ENCODE results near the gene CDH4. TPM values are rescaled to one million over a fixed set of nuclear protein-coding genes. Genes with fewer than 3 reads are reported as not detected.

The CDH4 gene
- total RNA-seq, 1 donor from 2014 or later = 9.2 TPM

- no peak for DNase-seq (ENCODE audit: extremely low read depth, low read depth, low spot score)
Measured at GRCh38 chr20:61671559-61671958, 419.5 kb downstream of the CDH4 start.

- no peak for DNase-seq (ENCODE audit: extremely low read depth, low read depth, low spot score)
Measured at GRCh38 chr20:61673152-61673847, 421.2 kb downstream of the CDH4 start.

DNA sequence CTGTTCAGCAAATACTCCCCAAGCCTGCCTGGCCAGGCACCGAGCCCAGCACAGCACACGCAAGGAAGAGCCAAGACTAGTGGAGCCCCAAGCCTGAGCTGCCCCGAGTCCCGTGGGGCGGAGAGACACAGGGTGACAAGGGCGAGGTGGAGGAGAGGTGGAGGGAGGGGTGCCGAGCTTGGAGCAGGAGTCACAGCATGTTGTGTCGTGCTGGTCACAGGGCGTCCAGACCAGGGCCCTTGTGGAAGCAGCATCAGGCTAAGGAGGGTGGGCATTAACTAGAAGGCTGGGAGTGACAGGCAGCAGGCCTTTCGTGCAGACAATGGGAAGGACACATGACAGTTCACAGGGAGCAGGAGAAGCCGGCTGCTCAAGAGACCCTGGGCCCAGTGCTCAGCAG is 422.1 kb downstream of the CDH4 start:
- no peak for DNase-seq (ENCODE audit: extremely low read depth, low read depth, low spot score)

DNA sequence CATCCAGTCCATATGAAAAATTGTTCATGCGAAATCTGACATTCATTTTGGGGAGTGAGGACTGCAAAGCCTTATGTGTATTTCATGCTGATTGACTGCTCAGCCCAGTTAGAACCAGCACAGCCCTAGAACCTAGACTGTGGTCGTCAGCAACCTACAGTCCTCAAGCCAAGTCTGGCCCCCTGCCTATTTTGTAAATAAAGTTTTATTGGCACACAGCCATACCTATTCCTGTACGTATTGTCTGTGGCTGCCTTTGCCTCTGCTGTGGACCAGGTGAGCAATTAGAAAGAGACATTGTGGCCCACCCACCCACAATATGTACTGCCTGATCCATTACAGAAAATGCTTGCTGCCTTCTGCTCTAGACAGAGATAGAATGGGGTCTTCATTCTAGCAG is 422.6 kb downstream of the CDH4 start:
- DNase-seq (ENCODE audit: extremely low read depth, low read depth, low spot score) = no peak

DNA sequence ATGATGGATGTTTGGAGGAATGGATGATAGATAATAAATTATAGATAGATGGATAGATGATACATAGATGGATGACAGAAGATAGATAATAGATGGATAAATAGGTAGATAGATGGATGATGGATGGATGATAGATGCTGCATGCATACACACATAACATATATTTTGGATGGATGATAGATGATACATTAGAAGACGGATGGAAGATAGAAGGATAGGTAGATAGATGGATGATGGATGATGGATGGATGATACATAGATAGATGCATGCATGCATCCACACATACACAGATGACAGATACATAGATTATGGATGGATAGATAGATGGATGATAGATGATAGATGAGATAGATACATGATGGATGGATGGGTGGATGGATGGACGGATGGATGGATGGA is 425.9 kb downstream of the CDH4 start:
- DNase-seq (ENCODE audit: extremely low read depth, low read depth, low spot score) = no peak

DNA sequence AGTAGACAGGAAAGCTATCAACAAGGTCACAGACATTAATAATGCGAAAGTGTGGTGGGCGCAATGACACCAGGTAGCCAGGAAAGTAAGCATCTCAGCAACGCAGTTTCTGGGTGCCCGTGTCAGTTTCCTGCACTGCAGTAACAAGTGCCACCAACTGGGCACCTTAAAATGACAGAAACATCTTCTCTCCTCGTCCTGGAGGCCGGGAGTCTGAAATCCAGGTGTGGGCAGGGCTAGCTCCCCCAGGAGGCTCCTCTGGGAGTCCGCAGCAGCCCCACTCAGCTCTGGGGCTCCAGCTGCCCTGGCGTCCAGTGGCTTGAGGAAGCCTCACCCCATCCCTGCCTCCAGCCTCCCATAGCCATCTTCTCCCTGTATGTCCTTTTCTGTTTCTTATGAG is 426.4 kb downstream of the CDH4 start:
- no peak for DNase-seq (ENCODE audit: extremely low read depth, low read depth, low spot score)

DNA sequence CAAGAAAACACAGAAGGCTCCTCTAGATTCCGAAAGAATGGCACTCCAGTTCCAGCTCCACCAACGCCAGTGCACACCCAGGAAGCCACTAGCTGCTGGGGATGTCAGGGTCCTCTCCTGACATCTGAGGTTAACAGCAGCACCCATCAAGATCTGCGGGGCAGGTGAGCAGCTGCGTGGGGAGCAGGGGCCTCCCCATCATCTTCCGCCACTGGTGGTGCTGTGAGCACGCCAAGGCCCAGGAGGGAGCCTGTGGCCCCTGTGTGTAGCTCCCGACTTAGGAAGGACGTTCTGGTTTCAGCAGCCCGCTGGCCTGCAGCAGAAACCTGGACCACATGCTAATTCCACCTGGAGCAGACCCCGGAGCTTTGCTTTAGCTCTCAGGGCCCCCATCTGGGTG is 427.4 kb downstream of the CDH4 start:
- DNase-seq (ENCODE audit: extremely low read depth, low read depth, low spot score) = no peak

DNA sequence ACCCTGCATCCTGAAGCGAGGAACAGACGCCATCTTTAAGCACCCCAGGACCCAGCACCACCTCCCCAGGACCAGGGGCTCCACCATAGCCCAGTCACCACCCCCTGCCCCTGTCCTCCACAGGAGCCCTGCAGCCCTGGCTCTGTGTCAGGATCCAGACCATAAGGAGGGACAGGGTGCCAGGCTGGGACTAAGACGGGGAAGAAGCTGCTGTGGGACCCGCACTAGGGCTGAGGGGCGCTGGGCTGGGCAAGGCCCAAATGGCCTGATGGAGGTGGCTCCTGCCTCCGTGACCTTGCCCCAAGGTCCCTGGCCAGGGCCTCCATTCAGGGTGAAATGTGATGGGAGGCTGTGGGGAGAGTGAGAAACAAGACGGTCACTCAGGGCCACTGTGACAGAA is 428.0 kb downstream of the CDH4 start:
- DNase-seq (ENCODE audit: extremely low read depth, low read depth, low spot score) = no peak

DNA sequence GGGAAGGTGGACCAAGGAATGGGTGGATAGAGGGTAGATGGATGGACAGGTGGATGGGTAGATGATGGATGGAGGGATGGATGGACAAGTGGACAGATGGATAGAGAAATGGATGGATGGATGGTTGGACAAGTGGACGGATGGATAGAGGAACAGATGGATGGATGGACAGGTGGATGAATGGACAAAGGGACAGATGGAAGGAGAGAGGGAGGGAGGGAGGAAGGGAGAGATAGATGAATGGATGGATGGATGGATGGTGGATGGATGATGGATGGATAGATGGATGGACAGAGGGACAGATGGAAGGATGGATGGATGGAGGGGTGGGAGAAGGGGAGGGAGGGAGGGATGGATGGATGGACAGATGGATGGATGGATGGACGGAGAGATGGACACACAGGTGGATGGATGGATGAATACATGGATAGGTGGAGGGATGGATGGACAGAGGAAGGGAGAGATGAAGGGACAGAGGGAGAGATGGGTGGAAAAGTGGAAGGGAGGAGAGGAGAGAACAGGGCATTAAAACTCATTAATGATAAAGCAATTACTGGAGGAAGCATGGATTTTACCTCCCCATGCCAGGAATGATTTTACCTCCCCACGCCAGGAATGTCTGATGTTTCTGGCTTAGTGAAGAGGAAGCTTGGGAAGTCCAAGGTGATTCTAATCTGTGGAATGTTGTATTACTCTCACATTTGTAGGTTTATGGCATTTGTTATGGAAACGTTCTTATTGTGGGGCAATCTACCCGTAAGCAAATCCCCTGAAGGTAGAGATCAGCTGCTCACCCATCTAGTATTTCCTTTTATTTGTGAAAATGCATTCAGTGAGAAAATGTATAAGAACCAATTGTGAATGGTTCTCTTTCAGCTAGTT is 430.3 kb downstream of the CDH4 start:
- DNase-seq (ENCODE audit: extremely low read depth, low read depth, low spot score) = no peak

DNA sequence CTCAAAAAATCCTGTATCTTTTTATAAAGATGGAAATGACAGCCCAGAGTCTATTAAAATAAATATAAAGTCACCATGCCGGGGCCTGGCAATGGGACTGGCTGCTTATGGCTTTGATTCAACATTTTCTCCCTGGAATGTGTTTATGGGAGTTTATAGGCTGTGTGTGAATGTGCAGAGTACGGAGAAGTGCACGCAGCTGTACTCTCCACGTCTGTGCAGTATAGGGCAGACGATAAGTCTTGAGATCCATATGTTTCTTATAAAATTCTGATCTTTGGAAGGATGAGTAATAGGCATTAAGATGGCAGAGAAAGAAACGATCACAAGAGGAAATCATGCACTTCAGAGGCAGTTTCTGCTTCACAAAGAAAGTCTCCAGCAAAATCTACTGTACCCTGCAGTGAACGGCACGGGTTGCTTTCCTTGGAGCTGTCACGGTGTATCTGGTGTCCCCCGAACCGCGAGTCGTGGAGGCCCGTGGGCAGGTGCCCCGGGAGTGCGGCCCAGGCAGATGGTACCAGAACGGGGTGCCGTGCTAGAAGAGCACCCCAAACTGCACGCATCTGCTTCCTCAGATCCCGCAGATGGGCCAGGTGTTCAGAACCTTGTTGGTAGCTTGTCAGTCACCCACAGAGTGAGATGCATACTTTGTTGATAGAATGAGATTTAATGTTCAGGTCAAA is 431.1 kb downstream of the CDH4 start:
- DNase-seq (ENCODE audit: extremely low read depth, low read depth, low spot score) = no peak

DNA sequence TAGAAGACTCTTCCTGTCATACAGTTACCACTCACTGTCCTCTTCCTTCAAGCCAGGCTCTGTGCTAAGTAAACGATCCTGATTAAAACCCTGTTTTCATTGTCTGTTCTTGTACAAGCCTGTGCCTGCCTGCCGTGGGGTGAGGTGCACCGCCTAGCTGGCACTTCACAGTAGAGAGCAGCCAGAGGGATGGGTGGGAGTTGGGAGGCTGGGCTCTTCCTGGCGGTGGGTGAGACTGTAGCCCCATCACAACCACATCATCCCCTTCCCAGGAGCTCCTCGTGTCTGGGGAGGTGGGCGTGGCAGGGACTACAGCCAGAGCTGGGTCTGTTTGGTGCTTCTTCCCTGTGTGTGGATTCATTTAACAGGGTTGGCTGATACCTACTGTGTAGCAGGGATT is 431.7 kb downstream of the CDH4 start:
- no peak for DNase-seq (ENCODE audit: extremely low read depth, low read depth, low spot score)

- DNase-seq (ENCODE audit: extremely low read depth, low read depth, low spot score) = no peak
Measured at GRCh38 chr20:61684136-61684535, 432.1 kb downstream of the CDH4 start.

GRCh38 chr20:61684583-61685235 is 432.6 kb downstream of the CDH4 start:
- no peak for DNase-seq (ENCODE audit: extremely low read depth, low read depth, low spot score)

DNA sequence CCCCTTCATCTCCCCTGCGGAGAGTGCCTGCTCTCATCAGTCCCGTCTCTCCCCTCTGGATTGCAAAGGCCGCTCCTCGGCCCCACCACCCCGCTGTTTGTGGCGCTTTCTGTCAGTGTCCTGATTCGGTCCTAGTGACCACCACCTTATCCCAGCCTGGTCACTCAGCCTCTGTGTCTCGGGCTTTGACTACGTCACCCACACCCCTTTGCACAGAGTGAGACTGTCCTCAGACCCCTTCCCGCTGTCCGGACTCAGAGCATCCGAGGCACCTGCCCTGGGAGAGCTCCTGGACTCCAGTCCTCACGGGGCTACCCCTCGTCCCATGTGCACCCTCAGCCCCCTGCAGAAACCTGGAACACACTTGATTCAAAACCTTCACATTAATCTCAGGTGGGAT is 433.4 kb downstream of the CDH4 start:
- DNase-seq (ENCODE audit: extremely low read depth, low read depth, low spot score) = no peak

- DNase-seq (ENCODE audit: extremely low read depth, low read depth, low spot score) = no peak
Measured at GRCh38 chr20:61686051-61686936, 434.2 kb downstream of the CDH4 start.

- no peak for DNase-seq (ENCODE audit: extremely low read depth, low read depth, low spot score)
Measured at GRCh38 chr20:61688411-61688810, 436.4 kb downstream of the CDH4 start.

- no peak for DNase-seq (ENCODE audit: extremely low read depth, low read depth, low spot score)
Measured at GRCh38 chr20:61690150-61690549, 438.1 kb downstream of the CDH4 start.

GRCh38 chr20:61690993-61691838 is 439.2 kb downstream of the CDH4 start:
- no peak for DNase-seq (ENCODE audit: extremely low read depth, low read depth, low spot score)

DNA sequence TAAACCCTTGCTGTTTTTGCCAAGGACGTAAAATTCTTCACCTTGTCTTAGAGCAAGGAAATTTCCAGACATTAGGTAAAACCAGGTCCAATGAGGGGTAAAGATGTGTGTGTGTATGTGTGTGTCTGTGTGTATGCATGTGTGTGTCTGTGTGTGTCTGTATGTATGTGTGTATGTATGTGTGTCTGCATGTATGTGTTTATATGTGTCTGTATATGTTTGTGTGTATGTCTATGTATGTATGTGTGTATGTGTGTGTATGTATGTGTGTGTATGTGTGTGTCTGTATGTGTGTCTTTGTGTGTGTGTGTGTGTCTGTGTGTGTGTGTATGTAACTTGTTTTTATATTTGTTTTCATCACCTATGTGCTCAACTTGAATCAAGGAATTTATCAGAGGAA is 439.9 kb downstream of the CDH4 start:
- DNase-seq (ENCODE audit: extremely low read depth, low read depth, low spot score) = no peak

Measured in glomerular endothelial cell (primary cell).